Measurements from ENCODE around the gene DPYD. TPM values are rescaled to one million over a fixed set of nuclear protein-coding genes. Genes with fewer than 3 reads are reported as not detected.

The DPYD gene
- total and polyA plus RNA-seq, 10 of the 15 experiments (the other 5 are each of a cell fraction or from before 2014, with no cell fraction given): 5.7 to 23.8 (median 10.2) TPM

DNA sequence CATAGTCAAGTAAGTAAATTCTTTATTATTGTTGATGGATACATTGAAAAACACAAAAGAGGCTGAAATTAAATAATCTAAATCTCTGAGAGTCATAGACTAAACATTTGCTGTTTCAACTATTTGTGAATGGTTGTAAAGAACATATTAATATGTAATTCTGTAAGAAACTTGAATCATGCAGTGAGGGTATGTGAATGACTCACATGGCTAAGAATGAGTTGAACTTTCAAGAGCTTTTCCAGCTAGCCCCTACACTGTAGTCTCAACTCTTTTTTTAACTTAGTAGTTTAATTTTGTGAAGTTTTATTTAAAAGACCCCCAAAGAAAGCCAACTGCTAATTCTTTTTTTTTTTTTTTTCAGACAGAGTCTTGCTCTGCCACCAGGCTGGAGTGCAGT lies 588.1 kb downstream of the DPYD start:
- RAD21 ChIA-PET (ENCODE audit: unreplicated experiment): no interaction called here
- SMC1A ChIA-PET (ENCODE audit: uncharacterized antibody, unreplicated experiment): interaction anchor here (0.7 to 1.9 kb wide), 2 partner anchors 11 to 35 kb away, joined by 3 to 8 read pairs; no protein-coding TSS in a partner anchor
- ATAC-seq (no peak), DNase-seq (ENCODE audit: low read depth, low spot score) (no peak), FAIRE-seq (no peak)
- Histone ChIP-seq H3K79me2 (ENCODE audit: control insufficient read depth, insufficient read depth, low read length) (no peaks in the 10 kb centered on the region), H3K27me3 (replicated peaks in 1 of 2; ENCODE audit: control insufficient read depth in 2 of 2, insufficient read depth in 2 of 2, low read length in 1 of 2) (no peaks in the 10 kb centered on the region), H4K20me1 (ENCODE audit: control insufficient read depth, insufficient read depth) (no peaks in the 10 kb centered on the region), H3K9ac (ENCODE audit: control insufficient read depth, insufficient read depth, low read length) (no peak overlapping the region), H3K4me3 (no peak overlapping the region), H2AFZ (ENCODE audit: control insufficient read depth, low read depth, low read length) (no peak overlapping the region), H3K4me1 (ENCODE audit: control insufficient read depth, insufficient read depth, low read length) (no peaks in the 10 kb centered on the region), H3K27ac (ENCODE audit: control insufficient read depth, insufficient read depth) (no peak overlapping the region), H3K36me3 (ENCODE audit: control insufficient read depth in 2 of 2, insufficient read depth in 2 of 2, low read length in 1 of 2) (no peaks in the 10 kb centered on the region), H3K9me3 (replicated peaks; ENCODE audit: control insufficient read depth, insufficient read depth, low read length) (no peaks in the 10 kb centered on the region), H3K4me2 (ENCODE audit: control insufficient read depth, insufficient read depth) (no peak overlapping the region)
- intact Hi-C loops (cut with micrococcal nuclease; ENCODE audit: unreplicated experiment): no loop called here
- CTCF ChIA-PET: no interaction called here
- in situ Hi-C loops (cut with MboI): no loop called here
- POLR2A ChIA-PET: no interaction called here
- TF ChIP-seq RB1 (IDR thresholded peaks at IDR 0.05; ENCODE audit: borderline replicate concordance) (no peak), STAT1 (conservative IDR thresholded peaks at IDR 0.05) (no peak), RBBP5 (conservative IDR thresholded peaks at IDR 0.05) (no peak), GABPA (IDR thresholded peaks at IDR 0.05; ENCODE audit: low read depth) (no peak), RCOR1 (conservative IDR thresholded peaks at IDR 0.05; ENCODE audit: low read depth, low read length) (no peak), PAX5 (IDR thresholded peaks at IDR 0.05; ENCODE audit: borderline replicate concordance, low read depth, low read length) (no peak), BCL11A (IDR thresholded peaks at IDR 0.05; ENCODE audit: low read depth, low read length) (no peak), JUNB (IDR thresholded peaks at IDR 0.05) (no peak), EZH2 (IDR thresholded peaks at IDR 0.05; ENCODE audit: borderline replicate concordance, control insufficient read depth, low read depth, low read length) (no peak), E2F8 (IDR thresholded peaks at IDR 0.05; ENCODE audit: low read depth, partially characterized antibody) (no peak), ZZZ3 (IDR thresholded peaks at IDR 0.05; ENCODE audit: control insufficient read depth, insufficient read length, low read depth) (no peak)
- TF ChIP-seq, protein P1, sequence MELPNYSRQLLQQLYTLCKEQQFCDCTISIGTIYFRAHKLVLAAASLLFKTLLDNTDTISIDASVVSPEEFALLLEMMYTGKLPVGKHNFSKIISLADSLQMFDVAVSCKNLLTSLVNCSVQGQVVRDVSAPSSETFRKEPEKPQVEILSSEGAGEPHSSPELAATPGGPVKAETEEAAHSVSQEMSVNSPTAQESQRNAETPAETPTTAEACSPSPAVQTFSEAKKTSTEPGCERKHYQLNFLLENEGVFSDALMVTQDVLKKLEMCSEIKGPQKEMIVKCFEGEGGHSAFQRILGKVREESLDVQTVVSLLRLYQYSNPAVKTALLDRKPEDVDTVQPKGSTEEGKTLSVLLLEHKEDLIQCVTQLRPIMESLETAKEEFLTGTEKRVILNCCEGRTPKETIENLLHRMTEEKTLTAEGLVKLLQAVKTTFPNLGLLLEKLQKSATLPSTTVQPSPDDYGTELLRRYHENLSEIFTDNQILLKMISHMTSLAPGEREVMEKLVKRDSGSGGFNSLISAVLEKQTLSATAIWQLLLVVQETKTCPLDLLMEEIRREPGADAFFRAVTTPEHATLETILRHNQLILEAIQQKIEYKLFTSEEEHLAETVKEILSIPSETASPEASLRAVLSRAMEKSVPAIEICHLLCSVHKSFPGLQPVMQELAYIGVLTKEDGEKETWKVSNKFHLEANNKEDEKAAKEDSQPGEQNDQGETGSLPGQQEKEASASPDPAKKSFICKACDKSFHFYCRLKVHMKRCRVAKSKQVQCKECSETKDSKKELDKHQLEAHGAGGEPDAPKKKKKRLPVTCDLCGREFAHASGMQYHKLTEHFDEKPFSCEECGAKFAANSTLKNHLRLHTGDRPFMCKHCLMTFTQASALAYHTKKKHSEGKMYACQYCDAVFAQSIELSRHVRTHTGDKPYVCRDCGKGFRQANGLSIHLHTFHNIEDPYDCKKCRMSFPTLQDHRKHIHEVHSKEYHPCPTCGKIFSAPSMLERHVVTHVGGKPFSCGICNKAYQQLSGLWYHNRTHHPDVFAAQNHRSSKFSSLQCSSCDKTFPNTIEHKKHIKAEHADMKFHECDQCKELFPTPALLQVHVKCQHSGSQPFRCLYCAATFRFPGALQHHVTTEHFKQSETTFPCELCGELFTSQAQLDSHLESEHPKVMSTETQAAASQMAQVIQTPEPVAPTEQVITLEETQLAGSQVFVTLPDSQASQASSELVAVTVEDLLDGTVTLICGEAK (IDR thresholded peaks at IDR 0.05; ENCODE audit: borderline replicate concordance): no peak
- TF ChIP-seq, protein P2, sequence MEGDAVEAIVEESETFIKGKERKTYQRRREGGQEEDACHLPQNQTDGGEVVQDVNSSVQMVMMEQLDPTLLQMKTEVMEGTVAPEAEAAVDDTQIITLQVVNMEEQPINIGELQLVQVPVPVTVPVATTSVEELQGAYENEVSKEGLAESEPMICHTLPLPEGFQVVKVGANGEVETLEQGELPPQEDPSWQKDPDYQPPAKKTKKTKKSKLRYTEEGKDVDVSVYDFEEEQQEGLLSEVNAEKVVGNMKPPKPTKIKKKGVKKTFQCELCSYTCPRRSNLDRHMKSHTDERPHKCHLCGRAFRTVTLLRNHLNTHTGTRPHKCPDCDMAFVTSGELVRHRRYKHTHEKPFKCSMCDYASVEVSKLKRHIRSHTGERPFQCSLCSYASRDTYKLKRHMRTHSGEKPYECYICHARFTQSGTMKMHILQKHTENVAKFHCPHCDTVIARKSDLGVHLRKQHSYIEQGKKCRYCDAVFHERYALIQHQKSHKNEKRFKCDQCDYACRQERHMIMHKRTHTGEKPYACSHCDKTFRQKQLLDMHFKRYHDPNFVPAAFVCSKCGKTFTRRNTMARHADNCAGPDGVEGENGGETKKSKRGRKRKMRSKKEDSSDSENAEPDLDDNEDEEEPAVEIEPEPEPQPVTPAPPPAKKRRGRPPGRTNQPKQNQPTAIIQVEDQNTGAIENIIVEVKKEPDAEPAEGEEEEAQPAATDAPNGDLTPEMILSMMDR (IDR thresholded peaks at IDR 0.05 in 2 of 3, conservative IDR thresholded peaks at IDR 0.05 in 1 of 3; ENCODE audit: control insufficient read depth in 2 of 3, extremely low read depth in 1 of 3, insufficient read depth in 1 of 3, low read depth in 3 of 3, low read length in 3 of 3): no peak
- TF ChIP-seq, protein P3, sequence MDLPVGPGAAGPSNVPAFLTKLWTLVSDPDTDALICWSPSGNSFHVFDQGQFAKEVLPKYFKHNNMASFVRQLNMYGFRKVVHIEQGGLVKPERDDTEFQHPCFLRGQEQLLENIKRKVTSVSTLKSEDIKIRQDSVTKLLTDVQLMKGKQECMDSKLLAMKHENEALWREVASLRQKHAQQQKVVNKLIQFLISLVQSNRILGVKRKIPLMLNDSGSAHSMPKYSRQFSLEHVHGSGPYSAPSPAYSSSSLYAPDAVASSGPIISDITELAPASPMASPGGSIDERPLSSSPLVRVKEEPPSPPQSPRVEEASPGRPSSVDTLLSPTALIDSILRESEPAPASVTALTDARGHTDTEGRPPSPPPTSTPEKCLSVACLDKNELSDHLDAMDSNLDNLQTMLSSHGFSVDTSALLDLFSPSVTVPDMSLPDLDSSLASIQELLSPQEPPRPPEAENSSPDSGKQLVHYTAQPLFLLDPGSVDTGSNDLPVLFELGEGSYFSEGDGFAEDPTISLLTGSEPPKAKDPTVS (IDR thresholded peaks at IDR 0.05; ENCODE audit: low read depth, low read length): no peak
- no TSS peak for BruUV-seq (replicated peaks)

Measured in GM12878 (cell line).